NB4 (cell line): ENCODE data around the gene COPZ1.

Source experiments
- DNase-seq: peaks from one replicate; pipeline ENCODE4 v3.0.0; 2010; ENCODE audit warnings: low read depth
- H3K4me3 ChIP-seq: one replicate; pipeline ENCODE4 v1.5.1; 2011; ENCODE audit warnings: mild to moderate bottlenecking, low read depth, low read length, moderate library complexity
- CTCF ChIP-seq: IDR thresholded peaks from one replicate; pipeline ENCODE4 v1.5.1; 2012; ENCODE audit warnings: low read depth, low read length
- MYC ChIP-seq: IDR thresholded peaks from 2 replicates; pipeline ENCODE4 v1.6.1; 2011; ENCODE audit warnings: low read depth, low read length
- POLR2A ChIP-seq: IDR thresholded peaks from 2 replicates; pipeline ENCODE4 v1.6.1; 2011; ENCODE audit warnings: mild to moderate bottlenecking; ENCODE audit not compliant: insufficient read length; ENCODE audit errors: extremely low read depth
- TF ChIP-seq, protein P1 (sequence below): IDR thresholded peaks from 2 replicates; pipeline ENCODE4 v1.6.1; 2011; ENCODE audit warnings: low read depth, low read length

The COPZ1 gene

GRCh38 chr12:54398995-54399793, 74.3 kb downstream of the COPZ1 start:
- H3K4me3 ChIP-seq = no peak overlapping the region
- peak; percentile 89 for DNase-seq
- TF ChIP-seq CTCF (peak; percentile 100), POLR2A (no peak), MYC (no peak)
- TF ChIP-seq, protein P1, sequence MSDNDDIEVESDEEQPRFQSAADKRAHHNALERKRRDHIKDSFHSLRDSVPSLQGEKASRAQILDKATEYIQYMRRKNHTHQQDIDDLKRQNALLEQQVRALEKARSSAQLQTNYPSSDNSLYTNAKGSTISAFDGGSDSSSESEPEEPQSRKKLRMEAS = no peak

- no peak overlapping the region for H3K4me3 ChIP-seq
- TF ChIP-seq CTCF = no peak
- no peak for TF ChIP-seq MYC
- TF ChIP-seq, protein P1 = no peak
- no peak for TF ChIP-seq POLR2A
- DNase-seq = no peak
Observed at GRCh38 chr12:54401119-54401518, 76.2 kb downstream of the COPZ1 start.
